Endothelial cell (in vitro differentiated cells): ENCODE measurements around the gene CDSN. TPM values are rescaled to one million over a fixed set of nuclear protein-coding genes. Genes with fewer than 3 reads are reported as not detected.

Experiments
- DNase-seq: peaks from one replicate; pipeline ENCODE4 v3.0.0; 2021; ENCODE audit warnings: low spot score
- H3K27ac Mint-ChIP-seq: one replicate; pipeline ENCODE4 v1.8.0; 2021; ENCODE audit warnings: mixed read lengths, inconsistent platforms; ENCODE audit not compliant: unreplicated experiment
- H3K27me3 Mint-ChIP-seq: one replicate; pipeline ENCODE4 v1.8.0; 2021; ENCODE audit warnings: mild to moderate bottlenecking, moderate library complexity, mixed read lengths, inconsistent platforms; ENCODE audit not compliant: unreplicated experiment
- H3K36me3 Mint-ChIP-seq: one replicate; pipeline ENCODE4 v1.8.0; 2021; ENCODE audit warnings: mild to moderate bottlenecking, low read depth, mixed read lengths, inconsistent platforms; ENCODE audit not compliant: unreplicated experiment
- H3K4me1 Mint-ChIP-seq: one replicate; pipeline ENCODE4 v1.8.0; 2021; ENCODE audit warnings: mild to moderate bottlenecking, mixed read lengths, inconsistent platforms; ENCODE audit not compliant: unreplicated experiment
- H3K4me3 Mint-ChIP-seq: one replicate; pipeline ENCODE4 v1.8.0; 2021; ENCODE audit warnings: mild to moderate bottlenecking, mixed read lengths, inconsistent platforms; ENCODE audit not compliant: unreplicated experiment
- H3K9me3 Mint-ChIP-seq: one replicate; pipeline ENCODE4 v1.8.0; 2021; ENCODE audit warnings: mixed read lengths, inconsistent platforms; ENCODE audit not compliant: unreplicated experiment
- total RNA-seq: library from RNA; stranded (reverse); fragmentation: NEBNext Ultra II Directional; extraction: Animal tissue kit (Norgen Biotek cat#: 25700); gene quantifications from one replicate; pipeline ENCODE4 v1.2.1, GENCODE V29; 2021; ENCODE audit not compliant: unreplicated experiment
- TF ChIP-seq, protein P1 (sequence below): fragments of 200-600 bp; sonication (generic); IDR thresholded peaks from one replicate; pipeline ENCODE4 v1.5.0; 2021; ENCODE audit warnings: antibody characterized with exemption; ENCODE audit not compliant: unreplicated experiment

CDSN gene
- total RNA-seq, 1 donor from 2014 or later: not detected

DNA sequence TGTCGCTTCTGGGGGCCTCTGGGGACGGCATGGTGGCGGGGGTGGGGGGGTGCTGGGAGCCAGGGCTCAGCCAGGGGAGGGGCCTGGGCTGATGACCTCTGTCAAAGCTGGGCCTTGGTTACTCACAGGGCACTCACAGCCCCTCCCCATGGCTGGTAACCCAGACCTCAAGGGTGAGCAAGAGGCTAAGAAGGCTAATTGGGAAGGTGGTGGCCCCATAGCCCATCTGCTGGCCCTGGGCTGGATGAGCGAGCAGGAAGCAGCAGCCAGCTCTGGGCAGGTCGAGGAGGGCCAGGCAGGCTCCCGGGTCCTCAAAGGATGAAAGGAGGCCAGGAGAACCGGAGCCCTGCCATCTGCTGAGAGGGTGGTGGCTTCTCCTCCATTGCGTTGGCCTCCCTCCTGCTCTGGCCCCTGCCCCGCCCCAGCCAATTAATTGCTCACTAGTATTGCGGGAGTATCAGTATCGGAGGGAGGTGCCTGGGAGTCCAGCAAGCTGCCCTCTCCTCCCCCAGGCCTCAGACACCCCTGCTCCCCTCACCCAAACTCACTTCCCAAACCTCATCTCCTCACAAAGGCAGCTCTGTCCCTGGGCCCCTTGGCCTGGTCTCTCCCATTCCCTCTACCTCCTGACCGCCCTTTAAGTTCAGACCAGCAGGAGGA is 1.0 kb upstream of the CDSN start:
- TF ChIP-seq, protein P1, sequence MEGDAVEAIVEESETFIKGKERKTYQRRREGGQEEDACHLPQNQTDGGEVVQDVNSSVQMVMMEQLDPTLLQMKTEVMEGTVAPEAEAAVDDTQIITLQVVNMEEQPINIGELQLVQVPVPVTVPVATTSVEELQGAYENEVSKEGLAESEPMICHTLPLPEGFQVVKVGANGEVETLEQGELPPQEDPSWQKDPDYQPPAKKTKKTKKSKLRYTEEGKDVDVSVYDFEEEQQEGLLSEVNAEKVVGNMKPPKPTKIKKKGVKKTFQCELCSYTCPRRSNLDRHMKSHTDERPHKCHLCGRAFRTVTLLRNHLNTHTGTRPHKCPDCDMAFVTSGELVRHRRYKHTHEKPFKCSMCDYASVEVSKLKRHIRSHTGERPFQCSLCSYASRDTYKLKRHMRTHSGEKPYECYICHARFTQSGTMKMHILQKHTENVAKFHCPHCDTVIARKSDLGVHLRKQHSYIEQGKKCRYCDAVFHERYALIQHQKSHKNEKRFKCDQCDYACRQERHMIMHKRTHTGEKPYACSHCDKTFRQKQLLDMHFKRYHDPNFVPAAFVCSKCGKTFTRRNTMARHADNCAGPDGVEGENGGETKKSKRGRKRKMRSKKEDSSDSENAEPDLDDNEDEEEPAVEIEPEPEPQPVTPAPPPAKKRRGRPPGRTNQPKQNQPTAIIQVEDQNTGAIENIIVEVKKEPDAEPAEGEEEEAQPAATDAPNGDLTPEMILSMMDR: no peak
- Mint-ChIP-seq H3K27ac (no peak overlapping the region), H3K36me3 (no peaks in the 10 kb centered on the region), H3K4me1 (peaks cover 10% of the 10 kb centered on the region), H3K9me3 (no peaks in the 10 kb centered on the region), H3K4me3 (no peak overlapping the region), H3K27me3 (peaks cover 6% of the 10 kb centered on the region)
- DNase-seq: no peak

DNA sequence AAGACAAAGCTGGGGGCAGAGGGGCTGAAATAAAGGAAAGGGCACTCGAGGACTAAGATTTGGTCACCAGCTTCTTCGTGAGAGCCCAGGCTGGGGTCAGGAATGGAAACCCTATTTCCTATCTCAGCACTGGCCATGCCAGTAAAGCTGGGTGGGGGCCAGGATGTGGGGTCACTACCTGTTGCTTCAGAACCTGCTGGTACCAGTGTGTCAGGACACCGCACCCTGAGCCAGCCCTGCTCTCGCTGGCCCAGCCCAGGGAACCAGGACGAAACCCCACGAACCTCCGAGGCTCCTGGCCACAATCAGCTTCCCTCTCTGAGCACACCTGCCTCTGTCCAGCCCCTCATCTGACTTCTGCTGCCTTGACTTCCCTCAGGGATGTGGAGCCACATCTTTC is 2.1 kb downstream of the CDSN start:
- H3K27ac Mint-ChIP-seq: peak overlapping the region; percentile 72
- DNase-seq: no peak
- no peaks in the 10 kb centered on the region for H3K9me3 Mint-ChIP-seq
- peaks cover 13% of the 10 kb centered on the region for H3K27me3 Mint-ChIP-seq
- no peak overlapping the region for H3K4me3 Mint-ChIP-seq
- peaks cover 12% of the 10 kb centered on the region for H3K4me1 Mint-ChIP-seq
- H3K36me3 Mint-ChIP-seq: no peaks in the 10 kb centered on the region
- TF ChIP-seq, protein P1: no peak

DNA sequence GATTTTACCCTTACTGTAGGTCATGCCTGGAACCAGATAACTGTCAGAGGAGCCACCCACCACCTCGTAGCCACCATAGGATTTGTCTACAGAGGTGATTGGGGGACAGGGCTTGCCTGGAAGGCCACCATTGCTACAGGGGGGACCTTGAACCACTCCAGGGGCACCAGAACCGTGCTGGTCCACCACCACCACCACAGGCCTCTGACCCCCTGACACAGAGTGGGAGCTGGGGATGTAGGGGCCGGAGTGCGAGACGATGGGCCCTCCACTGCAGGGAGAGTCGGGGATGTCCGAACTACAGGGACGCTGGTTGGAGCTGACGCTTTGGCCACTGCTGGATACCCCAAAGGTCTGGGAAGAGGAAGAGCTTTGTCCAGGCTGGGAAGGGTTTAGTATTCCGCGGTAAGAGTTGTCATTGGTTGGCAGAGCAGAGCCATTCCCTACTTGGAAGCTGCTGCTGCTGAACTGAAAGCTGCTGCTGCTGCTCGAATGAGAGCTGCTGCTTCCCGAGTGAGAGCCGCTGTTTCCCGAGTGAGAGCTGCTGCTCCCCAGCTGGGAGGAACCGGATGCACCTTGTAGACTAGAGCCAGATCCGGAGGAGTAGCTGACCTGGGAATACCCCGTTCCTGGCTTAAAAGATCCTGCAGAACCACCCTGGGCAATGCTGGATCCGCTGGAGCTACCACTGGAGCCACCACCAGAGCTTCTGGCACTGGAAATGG is 3.4 kb downstream of the CDSN start:
- Mint-ChIP-seq H3K36me3 (no peaks in the 10 kb centered on the region), H3K9me3 (no peaks in the 10 kb centered on the region), H3K4me1 (peaks cover 12% of the 10 kb centered on the region), H3K27ac (no peak overlapping the region), H3K27me3 (peaks cover 15% of the 10 kb centered on the region), H3K4me3 (no peak overlapping the region)
- TF ChIP-seq, protein P1: no peak
- DNase-seq: no peak

DNA sequence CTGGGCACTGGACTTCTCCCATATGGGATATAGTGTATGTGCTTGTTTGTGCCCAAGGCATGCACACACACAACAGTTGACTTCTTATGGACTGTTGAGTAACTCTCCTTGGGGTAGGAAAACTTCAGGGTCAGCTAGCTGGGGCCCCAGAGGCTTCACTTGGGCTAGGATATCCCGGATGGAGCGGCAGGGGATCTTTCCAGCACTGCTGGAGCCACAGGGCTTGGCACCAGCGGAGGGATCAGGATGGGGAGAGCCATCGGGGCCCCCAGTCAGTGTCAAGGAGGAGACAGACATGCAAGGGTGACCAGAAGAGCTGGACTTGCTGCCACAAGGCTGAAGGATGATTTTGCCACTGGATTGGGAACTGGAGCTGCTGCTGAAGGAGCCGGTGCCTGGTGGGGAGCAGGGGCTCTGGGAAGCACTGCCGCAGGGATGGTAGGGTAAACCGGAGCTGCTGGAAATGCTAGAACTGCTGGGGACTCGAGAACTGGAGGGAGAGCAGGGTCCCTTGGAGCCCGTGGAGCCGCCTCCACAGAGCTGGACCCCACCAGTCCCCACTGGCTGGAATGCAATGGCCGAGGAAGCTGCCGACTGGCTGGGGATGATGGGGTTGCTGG is 4.2 kb downstream of the CDSN start:
- Mint-ChIP-seq H3K27me3 (peaks cover 16% of the 10 kb centered on the region), H3K4me1 (peaks cover 12% of the 10 kb centered on the region), H3K27ac (no peak overlapping the region), H3K4me3 (no peak overlapping the region), H3K9me3 (no peaks in the 10 kb centered on the region), H3K36me3 (no peaks in the 10 kb centered on the region)
- TF ChIP-seq, protein P1: no peak
- DNase-seq: no peak
